ENCODE measurements around the gene DPM3. TPM values are rescaled to one million over a fixed set of nuclear protein-coding genes. Genes with fewer than 3 reads are reported as not detected.

Gene DPM3
- total and polyA plus RNA-seq, 3 donors from 2014 or later = 69.9 to 104 (median 77.7) TPM

DNA sequence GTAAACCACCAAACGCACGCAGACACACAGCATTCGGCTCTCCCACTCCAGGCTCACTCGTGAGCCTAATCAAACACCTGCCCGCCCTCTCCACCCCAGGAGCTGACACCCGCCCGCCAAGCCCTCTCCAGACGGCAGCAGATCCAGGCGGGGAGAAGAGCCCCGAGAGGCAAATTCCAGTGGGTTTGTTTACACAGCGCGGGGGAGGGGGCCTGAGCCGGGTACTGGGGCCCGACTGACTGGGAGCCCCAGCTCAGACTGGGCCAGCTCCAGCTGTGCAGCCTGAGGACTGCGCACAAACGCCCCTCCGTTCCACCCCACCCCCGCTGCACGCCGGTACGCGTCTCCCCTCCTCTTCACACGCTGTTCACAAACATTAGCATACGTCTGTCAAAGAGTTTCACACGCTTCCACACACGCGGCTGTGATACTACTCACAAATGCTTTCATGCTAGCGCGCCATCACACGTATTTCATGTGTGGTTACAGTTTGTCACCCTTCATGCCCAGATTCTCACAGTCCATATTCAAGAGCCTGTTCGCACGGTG lies 13.7 kb downstream of the DPM3 start:
- no peak for TF ChIP-seq POLR2A (IDR thresholded peaks at IDR 0.05)
- TF ChIP-seq, protein P1, sequence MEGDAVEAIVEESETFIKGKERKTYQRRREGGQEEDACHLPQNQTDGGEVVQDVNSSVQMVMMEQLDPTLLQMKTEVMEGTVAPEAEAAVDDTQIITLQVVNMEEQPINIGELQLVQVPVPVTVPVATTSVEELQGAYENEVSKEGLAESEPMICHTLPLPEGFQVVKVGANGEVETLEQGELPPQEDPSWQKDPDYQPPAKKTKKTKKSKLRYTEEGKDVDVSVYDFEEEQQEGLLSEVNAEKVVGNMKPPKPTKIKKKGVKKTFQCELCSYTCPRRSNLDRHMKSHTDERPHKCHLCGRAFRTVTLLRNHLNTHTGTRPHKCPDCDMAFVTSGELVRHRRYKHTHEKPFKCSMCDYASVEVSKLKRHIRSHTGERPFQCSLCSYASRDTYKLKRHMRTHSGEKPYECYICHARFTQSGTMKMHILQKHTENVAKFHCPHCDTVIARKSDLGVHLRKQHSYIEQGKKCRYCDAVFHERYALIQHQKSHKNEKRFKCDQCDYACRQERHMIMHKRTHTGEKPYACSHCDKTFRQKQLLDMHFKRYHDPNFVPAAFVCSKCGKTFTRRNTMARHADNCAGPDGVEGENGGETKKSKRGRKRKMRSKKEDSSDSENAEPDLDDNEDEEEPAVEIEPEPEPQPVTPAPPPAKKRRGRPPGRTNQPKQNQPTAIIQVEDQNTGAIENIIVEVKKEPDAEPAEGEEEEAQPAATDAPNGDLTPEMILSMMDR (IDR thresholded peaks at IDR 0.05) = no peak
- peak overlapping the region in 1 of 2 donors; percentile 44 for H3K27ac ChIP-seq
- H3K9me3 ChIP-seq = no peaks in the 10 kb centered on the region
- WGBS, 2 donors = 1% methylated on average over 13 to 32 of the region's 32 CpGs
- no peaks in the 10 kb centered on the region for H3K36me3 ChIP-seq (ENCODE audit: low read depth, missing control alignments)
- DNase-seq = peak; percentile 42
- intact Hi-C loops (cut with DNase I; ENCODE audit: low total_unique reads) = no loop called here
- no peaks in the 10 kb centered on the region for H3K27me3 ChIP-seq
- H3K4me1 ChIP-seq = peaks cover 31% of the 10 kb centered on the region
- peak overlapping the region in 1 of 2 donors; percentile 58 for H3K4me3 ChIP-seq

DNA sequence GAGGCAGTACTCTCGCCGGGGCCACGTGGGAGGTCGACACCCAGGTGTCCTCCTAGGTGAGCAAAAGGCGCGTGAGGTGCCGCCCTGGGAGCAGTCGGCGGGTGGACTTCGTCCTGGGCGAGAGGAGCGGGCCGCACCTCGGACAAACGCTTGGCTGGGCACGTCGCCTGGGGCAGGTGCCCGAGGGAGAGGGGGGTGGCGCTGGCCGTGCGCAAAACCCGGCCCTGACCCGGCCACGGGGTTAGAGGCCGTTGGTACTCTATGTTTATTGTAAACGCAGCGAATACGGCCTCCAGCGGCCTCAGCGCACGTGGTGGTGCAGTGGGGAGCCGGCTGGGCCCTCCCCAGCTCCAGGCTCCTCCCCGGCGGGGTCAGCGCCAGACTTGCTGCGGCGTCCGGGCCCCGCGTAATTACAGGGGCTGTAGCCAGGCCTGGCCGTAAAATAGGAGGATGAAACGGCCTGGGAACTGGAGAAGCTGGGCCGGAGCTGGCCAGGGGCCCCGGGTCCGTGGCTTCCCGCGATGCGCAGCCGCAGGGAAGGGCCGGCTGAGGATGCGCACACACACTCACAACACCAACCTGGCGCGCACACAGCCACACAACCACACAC lies 14.3 kb downstream of the DPM3 start:
- H3K4me3 ChIP-seq = peak overlapping the region in 1 of 2 donors; percentile 58
- intact Hi-C loops (cut with DNase I; ENCODE audit: low total_unique reads) = no loop called here
- DNase-seq = peak; percentile 66
- H3K36me3 ChIP-seq (ENCODE audit: low read depth, missing control alignments) = no peaks in the 10 kb centered on the region
- H3K9me3 ChIP-seq = no peaks in the 10 kb centered on the region
- peaks cover 31% of the 10 kb centered on the region for H3K4me1 ChIP-seq
- no peaks in the 10 kb centered on the region for H3K27me3 ChIP-seq
- H3K27ac ChIP-seq = no peak overlapping the region
- TF ChIP-seq POLR2A (IDR thresholded peaks at IDR 0.05) = no peak
- TF ChIP-seq, protein P1 (IDR thresholded peaks at IDR 0.05) = no peak
- WGBS, 2 donors = 17 to 26% methylated on average over 21 to 53 of the region's 53 CpGs

DNA sequence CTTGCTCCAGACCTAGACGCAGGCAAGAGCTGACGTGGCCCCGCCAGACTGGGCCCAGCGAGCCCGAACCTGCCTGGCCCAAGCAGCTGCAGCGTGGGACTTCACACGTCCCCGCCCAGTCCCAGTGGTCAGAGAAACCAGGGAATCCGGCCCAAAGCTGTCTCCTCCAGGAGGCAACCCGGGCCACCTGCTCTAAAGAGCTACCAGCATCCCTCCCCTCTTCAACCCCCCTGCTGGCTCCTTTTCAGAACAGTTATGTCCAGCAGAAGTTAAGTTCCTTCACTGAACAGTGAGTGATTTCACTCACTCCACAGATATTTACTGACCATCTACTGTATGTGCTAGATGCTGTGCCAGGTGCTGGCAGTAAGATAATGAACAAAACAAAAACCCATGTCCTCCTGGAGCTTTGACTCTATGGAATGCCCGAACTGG lies 14.8 kb downstream of the DPM3 start:
- no peaks in the 10 kb centered on the region for H3K36me3 ChIP-seq (ENCODE audit: low read depth, missing control alignments)
- no peak overlapping the region for H3K27ac ChIP-seq
- 52 to 53% methylated on average over 11 of the region's 11 CpGs for WGBS, 2 donors
- no peak for DNase-seq
- H3K27me3 ChIP-seq = no peaks in the 10 kb centered on the region
- TF ChIP-seq, protein P1 (IDR thresholded peaks at IDR 0.05) = no peak
- no peak for TF ChIP-seq POLR2A (IDR thresholded peaks at IDR 0.05)
- intact Hi-C loops (cut with DNase I; ENCODE audit: low total_unique reads) = no loop called here
- H3K4me3 ChIP-seq = no peak overlapping the region
- peaks cover 31% of the 10 kb centered on the region for H3K4me1 ChIP-seq
- H3K9me3 ChIP-seq = no peaks in the 10 kb centered on the region

DNA sequence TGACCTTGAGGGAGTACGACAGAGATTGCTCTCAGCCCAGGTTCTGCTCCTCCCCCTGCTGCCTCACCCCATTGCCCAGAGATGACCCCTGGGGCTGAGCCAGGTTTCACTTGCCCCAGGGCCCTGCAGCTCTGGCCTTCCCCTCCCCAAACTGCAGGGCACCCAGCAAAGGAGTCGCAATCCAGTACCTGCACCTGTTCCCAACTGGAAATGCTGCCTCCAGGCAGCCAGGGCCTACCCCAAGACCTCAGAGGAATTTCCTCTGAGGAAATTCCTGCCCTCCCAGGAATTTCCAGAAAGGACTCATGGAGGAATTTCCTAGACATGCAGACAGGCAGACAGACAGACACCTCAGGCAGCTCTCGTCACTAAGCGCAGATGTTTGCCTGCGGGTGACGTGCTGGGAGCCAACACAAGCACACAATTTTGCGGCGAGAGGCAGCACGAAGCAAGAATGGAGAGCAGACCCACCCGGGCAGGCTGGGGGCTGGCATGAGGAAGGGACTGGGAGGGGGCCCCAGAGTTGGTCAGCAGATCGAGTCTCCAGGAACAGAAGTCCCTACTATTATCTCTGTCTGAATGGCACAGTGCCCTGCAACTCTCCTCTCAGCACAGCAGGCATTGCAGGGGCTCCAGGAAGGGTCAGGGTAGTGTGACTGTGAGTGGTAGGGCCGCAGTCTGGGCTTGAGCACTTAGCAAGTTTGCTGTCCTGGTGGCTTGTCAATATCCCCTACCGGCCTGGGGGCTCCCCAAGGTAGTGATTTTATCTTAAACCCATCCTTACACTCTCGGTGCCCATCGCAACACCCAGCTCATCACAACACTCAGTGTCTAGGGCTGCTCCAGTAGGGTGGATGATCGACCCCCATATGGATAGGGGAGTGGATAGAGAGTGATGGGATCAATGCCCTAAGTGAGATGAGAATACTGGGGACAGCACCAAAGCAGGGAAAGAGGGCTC lies 15.5 kb downstream of the DPM3 start:
- H3K27ac ChIP-seq = no peak overlapping the region
- H3K36me3 ChIP-seq (ENCODE audit: low read depth, missing control alignments) = no peaks in the 10 kb centered on the region
- no peaks in the 10 kb centered on the region for H3K27me3 ChIP-seq
- H3K9me3 ChIP-seq = no peaks in the 10 kb centered on the region
- H3K4me1 ChIP-seq = peaks cover 31% of the 10 kb centered on the region
- DNase-seq = no peak
- TF ChIP-seq, protein P1 (IDR thresholded peaks at IDR 0.05) = no peak
- TF ChIP-seq POLR2A (IDR thresholded peaks at IDR 0.05) = no peak
- WGBS, 2 donors = 69 to 73% methylated on average over 15 of the region's 16 CpGs
- intact Hi-C loops (cut with DNase I; ENCODE audit: low total_unique reads) = no loop called here
- H3K4me3 ChIP-seq = no peak overlapping the region

Data from testis (tissue), 3 donors.